ENCODE results near the gene PNRC2. TPM values are rescaled to one million over a fixed set of nuclear protein-coding genes. Genes with fewer than 3 reads are reported as not detected.

The PNRC2 gene
- total and polyA plus RNA-seq, 10 of the 15 experiments (the other 5 are each of a cell fraction or from before 2014, with no cell fraction given), result 106 to 205 (median 163) TPM

- no peak for TF ChIP-seq TCF3 (IDR thresholded peaks at IDR 0.05; ENCODE audit: borderline replicate concordance, insufficient read depth, low read depth, low read length)
Measured at GRCh38 chr1:23977187-23977853, 17.7 kb downstream of the PNRC2 start (continued).

- H3K9me3 ChIP-seq (replicated peaks; ENCODE audit: control insufficient read depth, insufficient read depth, low read length), result no peaks in the 10 kb centered on the region
- SMC1A ChIA-PET (ENCODE audit: uncharacterized antibody, unreplicated experiment), result interaction anchor here (0.6 to 8.4 kb wide), 7 partner anchors 10 to 50 kb away, joined by 3 to 63 read pairs (median 5); partner anchors contain the start of gene PNRC2
- H3K36me3 ChIP-seq (ENCODE audit: control insufficient read depth in 2 of 2, insufficient read depth in 2 of 2, low read length in 1 of 2), result peaks cover 0 to 21% of the 10 kb centered on the region in 2 experiments
- in situ Hi-C loops (cut with MboI) (no loop called here), intact Hi-C loops (cut with micrococcal nuclease; ENCODE audit: unreplicated experiment) (loop anchor here (1.0 kb wide), 1 partner anchor 50 kb away; no protein-coding TSS in a partner anchor)
- CTCF ChIA-PET, result interaction anchor here (1.1 to 2.8 kb wide), 3 partner anchors 14 to 50 kb away, joined by 3 to 13 read pairs (median 8); no protein-coding TSS in a partner anchor
- no peaks in the 10 kb centered on the region for H3K27me3 ChIP-seq (replicated peaks in 1 of 2; ENCODE audit: control insufficient read depth in 2 of 2, insufficient read depth in 2 of 2, low read length in 1 of 2)
- WGBS (ENCODE audit: insufficient coverage, insufficient replicate concordance, low lambda C conversion rate, missing lambda C conversion rate), result 0% methylated on average over 1 of the region's 1 CpG
- ATAC-seq, result no peak
- H3K27ac ChIP-seq (ENCODE audit: control insufficient read depth, insufficient read depth), result peak overlapping the region; percentile 98; the same call in 1 of the 2 replicates
- peaks cover 77% of the 10 kb centered on the region for H3K79me2 ChIP-seq (ENCODE audit: control insufficient read depth, insufficient read depth, low read length)
- BruUV-seq (replicated peaks), result TSS peak; percentile 49
- peak overlapping the region; percentile 99 for H3K9ac ChIP-seq (ENCODE audit: control insufficient read depth, insufficient read depth, low read length)
- TF ChIP-seq NFIC (IDR thresholded peaks at IDR 0.05; ENCODE audit: low read depth, low read length), result no peak
- 0 out of 2 replicates have a peak, but pooled peaks have one; percentile 39 for TF ChIP-seq PKNOX1 (IDR thresholded peaks at IDR 0.05)
- TF ChIP-seq SP1 (IDR thresholded peaks at IDR 0.05; ENCODE audit: low read depth, low read length), result no peak
- peak overlapping the region; percentile 91 for H3K4me3 ChIP-seq
- H2AFZ ChIP-seq (ENCODE audit: control insufficient read depth, low read depth, low read length), result no peak overlapping the region
- peaks cover 3% of the 10 kb centered on the region; the same call in 1 of the 2 replicates for H4K20me1 ChIP-seq (ENCODE audit: control insufficient read depth, insufficient read depth)
- H3K4me2 ChIP-seq (ENCODE audit: control insufficient read depth, insufficient read depth), result peak overlapping the region; percentile 58
- RAD21 ChIA-PET (ENCODE audit: unreplicated experiment), result interaction anchor here (1.3 to 4.6 kb wide), 4 partner anchors 14 to 26 kb away, joined by 3 to 29 read pairs (median 24); partner anchors contain the start of gene PNRC2
- peaks cover 17% of the 10 kb centered on the region for H3K4me1 ChIP-seq (ENCODE audit: control insufficient read depth, insufficient read depth, low read length)
- no peak for DNase-seq (ENCODE audit: low read depth, low spot score)
- POLR2A ChIA-PET, result interaction anchor here (0.6 to 9.4 kb wide), 5 partner anchors 13 to 48 kb away, joined by 3 to 108 read pairs (median 25); partner anchors contain the start of gene PNRC2
- no peak for FAIRE-seq
Measured at GRCh38 chr1:23977854-23978191, 18.2 kb downstream of the PNRC2 start.
